GM12878 (cell line): ENCODE measurements around the gene CTNS. TPM values are rescaled to one million over a fixed set of nuclear protein-coding genes. Genes with fewer than 3 reads are reported as not detected.

ENCODE experiments used
- ATAC-seq: fragments of 200-7000 bp; cut with Tn5 transposase; 3 replicates; pipeline ENCODE4 v1.9.1; 2020; ENCODE audit warnings: mild to moderate bottlenecking, moderate library complexity
- BruUV-seq: library from RNA; stranded (reverse); fragments of 400-500 nt; replicated peaks from 2 replicates; lab custom pipeline; 2021; lab: Mats Ljungman, UMichigan
- CTCF ChIA-PET: fragments of 300-600 bp; sonication (Branson Sonifier 250); formaldehyde crosslinking; extraction: SDS; loops from one replicate; lab custom pipeline; 2021; ENCODE audit warnings: inconsistent platforms; lab: Yijun Ruan, JAX
- POLR2A ChIA-PET: fragments of 350-600 bp; formaldehyde crosslinking; extraction: SDS; loops from one replicate; lab custom pipeline; 2021; ENCODE audit warnings: inconsistent platforms; lab: Charles Lee
- RAD21 ChIA-PET: fragments of 300-600 bp; sonication (Branson Sonifier 250); formaldehyde crosslinking; loops from one replicate; lab custom pipeline; 2023; ENCODE audit warnings: antibody characterized with exemption; ENCODE audit not compliant: unreplicated experiment; lab: Charles Lee
- SMC1A ChIA-PET: fragments of 300-600 bp; sonication (Branson Sonifier 250); formaldehyde crosslinking; loops from one replicate; lab custom pipeline; 2023; ENCODE audit not compliant: unreplicated experiment, uncharacterized antibody; lab: Charles Lee
- DNase-seq: peaks from one replicate; pipeline ENCODE4 v3.0.0-alpha.2; 2011; ENCODE audit warnings: low read depth, low spot score
- FAIRE-seq: peaks from 3 replicates; lab custom pipeline; 2011; peaks lifted over from hg19 to GRCh38; lab: Jason Lieb, UNC
- H2AFZ ChIP-seq: 2 replicates; pipeline ENCODE4 v1.6.0; 2011; ENCODE audit warnings: low read depth, low read length, control low read depth; ENCODE audit not compliant: control insufficient read depth
- H3K27ac ChIP-seq: 2 replicates; pipeline ENCODE4 v1.5.1; 2011; ENCODE audit warnings: control low read depth; ENCODE audit not compliant: control insufficient read depth, insufficient read depth
- H3K27me3 ChIP-seq, 2 experiments: replicated peaks in 1 of 2; 2 replicates each; pipeline versions ENCODE4 v1.6.0 to v1.6.1; 2011; ENCODE audit warnings: low read length in 1 of 2; ENCODE audit not compliant: control insufficient read depth in 2 of 2, insufficient read depth in 2 of 2
- H3K36me3 ChIP-seq, 2 experiments: 2 replicates each; pipeline ENCODE4 v1.5.1; 2011; ENCODE audit warnings: low read length in 1 of 2; ENCODE audit not compliant: control insufficient read depth in 2 of 2, insufficient read depth in 2 of 2
- H3K4me1 ChIP-seq: 2 replicates; pipeline ENCODE4 v1.6.1; 2011; ENCODE audit warnings: mild to moderate bottlenecking, low read length, moderate library complexity, mixed read lengths; ENCODE audit not compliant: control insufficient read depth, insufficient read depth
- H3K4me2 ChIP-seq: 2 replicates; pipeline ENCODE4 v1.6.0; 2011; ENCODE audit warnings: control low read depth; ENCODE audit not compliant: control insufficient read depth, insufficient read depth
- H3K4me3 ChIP-seq: fragments of 200-600 bp; sonication (generic); 2 replicates; pipeline ENCODE4 v1.5.1; 2016
- H3K79me2 ChIP-seq: 2 replicates; pipeline ENCODE4 v1.6.0; 2011; ENCODE audit warnings: low read length; ENCODE audit not compliant: control insufficient read depth, insufficient read depth
- H3K9ac ChIP-seq: 2 replicates; pipeline ENCODE4 v1.8.0; 2011; ENCODE audit warnings: low read length, control low read depth, mixed read lengths; ENCODE audit not compliant: control insufficient read depth, insufficient read depth
- H3K9me3 ChIP-seq: replicated peaks from 3 replicates; pipeline ENCODE4 v1.5.1; 2011; ENCODE audit warnings: mild to moderate bottlenecking, low read length; ENCODE audit not compliant: control insufficient read depth, insufficient read depth
- H4K20me1 ChIP-seq: 2 replicates; pipeline ENCODE4 v1.6.0; 2011; ENCODE audit not compliant: control insufficient read depth, insufficient read depth
- MXI1 ChIP-seq: fragments of 150-350 bp; IDR thresholded peaks from 2 replicates; pipeline ENCODE4 v1.6.1; 2011; ENCODE audit warnings: low read depth, mild to moderate bottlenecking, inconsistent platforms, low read length, improper control_type of control experiment
- MYB ChIP-seq: fragments of 150-350 bp; IDR thresholded peaks from 2 replicates; pipeline ENCODE4 v1.6.1; 2014; ENCODE audit warnings: mild to moderate bottlenecking, low read depth, low read length, borderline replicate concordance
- PKNOX1 ChIP-seq: fragments of 450-650 bp; IDR thresholded peaks from 2 replicates; pipeline ENCODE4 v1.6.1; 2016; ENCODE audit warnings: mild to moderate bottlenecking
- WGBS: methylation state at CpG from one replicate; pipeline ENCODE4 v1.1.6; 2016; ENCODE audit warnings: low lambda C conversion rate; ENCODE audit not compliant: insufficient replicate concordance, insufficient coverage; ENCODE audit errors: missing lambda C conversion rate; 5-methylcytosine and 5-hydroxymethylcytosine counted together
- in situ Hi-C: fragments of 300-500 bp; cut with MboI; formaldehyde crosslinking; loops from 9 replicates; pipeline ENCODE4 v1.14.3; 2018; ENCODE audit warnings: mixed read lengths
- intact Hi-C: fragments of 100-400 bp; cut with micrococcal nuclease; formaldehyde crosslinking; loops from one replicate; pipeline ENCODE4 v1.14.2; 2022; ENCODE audit not compliant: unreplicated experiment
- polyA plus RNA-seq, 11 experiments: library from polyadenylated mRNA; depleted of rRNA in 4 of 11; unstranded in 6 of 11; stranded (reverse) in 5 of 11; fragments of >200 nt; fragmentation: Nextera tagmentation in 4 of 11; fragmentation: Illumina TruSeq in 1 of 11; extraction: Ambion mirVana in 4 of 11; extraction: Trizol in 1 of 11; gene quantifications; 1 replicate in 1 of 11; 2 replicates in 10 of 11; pipeline versions ENCODE4 v1.2.1 to v1.2.3, GENCODE V29; 2011 to 2016; ENCODE audit warnings: inconsistent platforms in 2 of 11, missing spikeins in 2 of 11, low read depth in 1 of 11
- total RNA-seq, 4 experiments: library from RNA; depleted of rRNA in 3 of 4; stranded (reverse); fragments of >200 nt in 3 of 4; fragmentation: Illumina TruSeq in 1 of 4; extraction: Trizol in 1 of 4; gene quantifications; 2 replicates each; pipeline versions ENCODE4 v1.2.1 to v1.2.3, GENCODE V29; 2013 to 2021

The CTNS gene
- total and polyA plus RNA-seq, 10 of the 15 experiments (the other 5 are each of a cell fraction or from before 2014, with no cell fraction given): 0.92 to 10.7 (median 6.4) TPM

GRCh38 chr17:3663102-3664011 lies 26.8 kb downstream of the CTNS start:
- ChIA-PET POLR2A (interaction anchor here (0.5 to 1.0 kb wide), 2 partner anchors 20 to 27 kb away, joined by 3 to 7 read pairs; partner anchors contain the start of genes CTNS and SHPK), SMC1A (no interaction called here), RAD21 (no interaction called here), CTCF (interaction anchor here (0.6 kb wide), 1 partner anchor 26 kb away, joined by 3 read pairs; no protein-coding TSS in a partner anchor)
- H3K27ac ChIP-seq: no peak overlapping the region
- H3K9me3 ChIP-seq: no peaks in the 10 kb centered on the region
- H2AFZ ChIP-seq: no peak overlapping the region
- H3K4me3 ChIP-seq: no peak overlapping the region
- WGBS: 88% methylated on average over 33 of the region's 33 CpGs
- no peak for ATAC-seq
- in situ Hi-C loops (no loop called here), intact Hi-C loops (loop anchor here (10.0 kb wide), 1 partner anchor 109 kb away; the partner anchor contains the start of gene TRPV3)
- no peak overlapping the region for H3K4me2 ChIP-seq
- no peaks in the 10 kb centered on the region for H3K27me3 ChIP-seq
- BruUV-seq: no TSS peak
- no peak for DNase-seq
- FAIRE-seq: no peak
- no peaks in the 10 kb centered on the region for H3K36me3 ChIP-seq
- no peak for TF ChIP-seq PKNOX1
- no peak for TF ChIP-seq MYB
- no peak for TF ChIP-seq MXI1
- TF ChIP-seq, all 136 proteins: peak for 0
- peaks cover 2% of the 10 kb centered on the region; the same call in 1 of the 2 replicates for H3K79me2 ChIP-seq
- no peaks in the 10 kb centered on the region for H4K20me1 ChIP-seq
- no peak overlapping the region for H3K9ac ChIP-seq
- peaks cover 5% of the 10 kb centered on the region for H3K4me1 ChIP-seq
